A673 (cell line): ENCODE results near the gene HVCN1. TPM values are rescaled to one million over a fixed set of nuclear protein-coding genes. Genes with fewer than 3 reads are reported as not detected.
"Not testable (repeated sequence)": the region's sequence is repeated elsewhere in the genome, so short reads cannot be mapped to it uniquely, and the experiment has no call there.

Source experiments
- BruUV-seq: library from RNA; stranded (reverse); fragments of 400-500 nt; replicated peaks from 2 replicates; lab custom pipeline; 2021; lab: Mats Ljungman, UMichigan
- CTCF ChIA-PET: fragments of 300-600 bp; sonication (Branson Sonifier 250); formaldehyde crosslinking; loops from one replicate; lab custom pipeline; 2022; ENCODE audit warnings: antibody characterized with exemption; lab: Charles Lee
- POLR2A ChIA-PET: fragments of 300-600 bp; sonication (Branson Sonifier 250); formaldehyde crosslinking; loops from one replicate; lab custom pipeline; 2022; ENCODE audit warnings: antibody characterized with exemption; ENCODE audit not compliant: low non-redundant PET; lab: Charles Lee
- DNase-seq: peaks from one replicate; pipeline ENCODE4 v3.0.0-alpha.2; 2015; ENCODE audit warnings: low spot score
- H3K27ac ChIP-seq: fragments of 200-600 bp; sonication (generic); 2 replicates; pipeline ENCODE4 v1.5.1; 2016; ENCODE audit warnings: mixed run types, low read depth, mild to moderate bottlenecking, mixed read lengths, antibody characterized with exemption, low read length; ENCODE audit not compliant: poor library complexity, severe bottlenecking
- H3K27me3 ChIP-seq: fragments of 200-600 bp; sonication (generic); replicated peaks from 2 replicates; pipeline ENCODE4 v1.6.1; 2017; ENCODE audit warnings: mixed run types, low read depth, mild to moderate bottlenecking, mixed read lengths, antibody characterized with exemption, low read length; ENCODE audit not compliant: insufficient read depth, poor library complexity
- H3K36me3 ChIP-seq: fragments of 200-600 bp; sonication (generic); 2 replicates; pipeline ENCODE4 v1.6.1; 2016; ENCODE audit warnings: mixed run types, mild to moderate bottlenecking, mixed read lengths, antibody characterized with exemption, low read length; ENCODE audit not compliant: insufficient read depth, poor library complexity, severe bottlenecking
- H3K4me1 ChIP-seq: fragments of 200-600 bp; sonication (generic); 2 replicates; pipeline ENCODE4 v1.6.1; 2017; ENCODE audit warnings: mixed run types, mild to moderate bottlenecking, mixed read lengths, antibody characterized with exemption, low read length; ENCODE audit not compliant: insufficient read depth, poor library complexity, severe bottlenecking
- H3K4me3 ChIP-seq: fragments of 200-600 bp; sonication (generic); 2 replicates; pipeline ENCODE4 v1.5.1; 2016; ENCODE audit warnings: low read depth, mixed run types, mild to moderate bottlenecking, mixed read lengths, low read length; ENCODE audit not compliant: poor library complexity, severe bottlenecking
- H3K9me3 ChIP-seq: fragments of 200-600 bp; sonication (generic); 2 replicates; pipeline ENCODE4 v1.6.1; 2016; ENCODE audit warnings: mixed run types, low read depth, mild to moderate bottlenecking, mixed read lengths, antibody characterized with exemption, low read length; ENCODE audit not compliant: poor library complexity, severe bottlenecking
- EZH2 ChIP-seq: fragments of 200-600 bp; sonication (generic); IDR thresholded peaks from 2 replicates; pipeline ENCODE4 v1.6.1; 2017; ENCODE audit warnings: borderline replicate concordance, low read depth, mild to moderate bottlenecking, mixed read lengths, antibody characterized with exemption, low read length; ENCODE audit not compliant: poor library complexity, severe bottlenecking
- intact Hi-C: fragments of 100-400 bp; cut with micrococcal nuclease; formaldehyde crosslinking; loops from one replicate; pipeline ENCODE4 v1.10.0; 2022; ENCODE audit not compliant: unreplicated experiment
- total RNA-seq: library from RNA; stranded (reverse); gene quantifications from 2 replicates; pipeline ENCODE4 v1.2.3, GENCODE V29; 2021
- TF ChIP-seq, protein P1 (sequence below): fragments of 300-800, 200-600 bp; sonication (generic); conservative IDR thresholded peaks from 2 replicates; pipeline ENCODE4 v1.5.1; 2017; ENCODE audit warnings: low read depth, mild to moderate bottlenecking, antibody characterized with exemption, low read length, moderate library complexity, mixed read lengths

Gene HVCN1
- total RNA-seq, 1 experiment from 2014 or later = 1.1 TPM

DNA sequence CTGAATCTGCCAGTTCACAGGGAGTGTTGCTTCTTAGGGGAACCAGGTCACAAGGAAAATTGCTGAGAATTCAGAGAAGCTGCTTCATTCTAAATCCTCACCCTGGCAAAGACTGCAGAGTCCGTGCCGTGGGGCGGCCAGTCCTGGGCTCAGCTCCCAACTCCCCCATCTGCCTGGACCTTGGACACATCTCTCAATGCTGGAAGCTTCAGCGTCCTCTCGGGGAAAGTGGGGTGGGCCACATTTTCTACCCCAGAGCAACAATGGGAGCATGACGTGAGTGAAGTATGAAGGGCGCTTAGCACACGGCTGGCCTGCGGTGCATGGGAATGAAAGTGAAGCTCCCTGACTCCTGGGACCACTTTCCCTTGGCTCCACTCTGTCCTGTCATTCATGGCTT is 31.2 kb downstream of the HVCN1 start:
- no peaks in the 10 kb centered on the region for H3K36me3 ChIP-seq
- intact Hi-C loops = no loop called here
- H3K27ac ChIP-seq = no peak overlapping the region
- no TSS peak for BruUV-seq
- no peak overlapping the region for H3K4me3 ChIP-seq
- no peaks in the 10 kb centered on the region for H3K4me1 ChIP-seq
- ChIA-PET POLR2A (no interaction called here), CTCF (no interaction called here)
- H3K27me3 ChIP-seq = no peaks in the 10 kb centered on the region
- TF ChIP-seq, protein P1, sequence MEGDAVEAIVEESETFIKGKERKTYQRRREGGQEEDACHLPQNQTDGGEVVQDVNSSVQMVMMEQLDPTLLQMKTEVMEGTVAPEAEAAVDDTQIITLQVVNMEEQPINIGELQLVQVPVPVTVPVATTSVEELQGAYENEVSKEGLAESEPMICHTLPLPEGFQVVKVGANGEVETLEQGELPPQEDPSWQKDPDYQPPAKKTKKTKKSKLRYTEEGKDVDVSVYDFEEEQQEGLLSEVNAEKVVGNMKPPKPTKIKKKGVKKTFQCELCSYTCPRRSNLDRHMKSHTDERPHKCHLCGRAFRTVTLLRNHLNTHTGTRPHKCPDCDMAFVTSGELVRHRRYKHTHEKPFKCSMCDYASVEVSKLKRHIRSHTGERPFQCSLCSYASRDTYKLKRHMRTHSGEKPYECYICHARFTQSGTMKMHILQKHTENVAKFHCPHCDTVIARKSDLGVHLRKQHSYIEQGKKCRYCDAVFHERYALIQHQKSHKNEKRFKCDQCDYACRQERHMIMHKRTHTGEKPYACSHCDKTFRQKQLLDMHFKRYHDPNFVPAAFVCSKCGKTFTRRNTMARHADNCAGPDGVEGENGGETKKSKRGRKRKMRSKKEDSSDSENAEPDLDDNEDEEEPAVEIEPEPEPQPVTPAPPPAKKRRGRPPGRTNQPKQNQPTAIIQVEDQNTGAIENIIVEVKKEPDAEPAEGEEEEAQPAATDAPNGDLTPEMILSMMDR = no peak
- TF ChIP-seq EZH2 = no peak
- no peaks in the 10 kb centered on the region for H3K9me3 ChIP-seq
- DNase-seq = no peak

DNA sequence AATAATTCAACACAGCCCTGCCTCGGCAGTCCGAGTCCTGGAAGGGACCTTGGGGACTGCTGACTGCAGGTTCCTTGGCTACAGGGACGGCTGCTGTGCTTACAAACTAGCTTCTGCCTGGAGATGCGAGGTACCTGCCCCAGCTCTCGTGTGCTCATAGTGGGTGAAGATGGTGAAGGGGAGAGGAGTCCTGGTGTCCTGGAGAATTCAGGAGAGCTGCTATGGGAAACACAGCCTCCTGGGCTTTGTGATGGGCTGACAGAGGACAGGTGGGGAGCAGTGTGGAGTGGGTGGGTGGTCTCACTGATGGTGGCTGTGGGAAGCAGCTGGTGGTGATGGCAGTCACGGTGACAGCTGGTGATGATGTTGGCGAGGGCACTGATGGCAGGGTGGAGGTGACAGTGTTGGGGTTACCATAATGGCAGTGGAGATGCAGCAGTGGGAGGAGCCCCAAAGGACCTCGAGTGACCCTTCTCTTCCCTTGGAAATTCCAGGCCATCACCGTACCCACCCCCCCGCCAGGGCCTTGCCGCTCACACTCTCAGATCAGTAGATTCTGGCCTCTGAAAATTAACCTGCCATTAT is 32.8 kb downstream of the HVCN1 start:
- POLR2A ChIA-PET = no interaction called here
- intact Hi-C loops = no loop called here
- H3K36me3 ChIP-seq = no peaks in the 10 kb centered on the region
- DNase-seq = no peak
- TF ChIP-seq, protein P1 = no peak
- TF ChIP-seq EZH2 = no peak
- no peak overlapping the region for H3K4me3 ChIP-seq
- BruUV-seq = no TSS peak
- CTCF ChIA-PET = interaction anchor here (0.6 kb wide), 1 partner anchor 14 kb away, joined by 3 read pairs; no protein-coding TSS in a partner anchor
- no peaks in the 10 kb centered on the region for H3K4me1 ChIP-seq
- H3K9me3 ChIP-seq = no peaks in the 10 kb centered on the region
- no peak overlapping the region for H3K27ac ChIP-seq
- no peaks in the 10 kb centered on the region for H3K27me3 ChIP-seq

DNA sequence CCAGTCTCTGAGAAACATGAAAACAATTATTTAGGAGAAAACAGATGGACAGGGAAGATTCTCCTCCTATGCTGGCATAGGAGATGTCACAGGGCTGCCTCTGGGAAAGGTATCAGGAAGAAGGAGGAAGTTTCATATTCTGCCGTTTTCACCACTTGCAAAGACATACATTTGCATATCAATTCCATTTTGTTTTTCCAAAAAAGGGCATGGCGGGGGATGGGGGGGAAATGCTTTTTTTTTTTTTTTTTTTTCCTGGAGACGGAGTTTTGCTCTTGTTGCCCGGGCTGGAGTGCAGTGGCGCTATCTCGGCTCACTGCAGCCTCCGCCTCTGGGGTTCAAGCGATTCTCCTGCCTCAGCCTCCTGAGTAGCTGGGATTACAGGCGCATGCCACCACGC is 34.7 kb downstream of the HVCN1 start:
- POLR2A ChIA-PET, H3K4me1 ChIP-seq, H3K27ac ChIP-seq, BruUV-seq, H3K27me3 ChIP-seq, H3K36me3 ChIP-seq, H3K4me3 ChIP-seq, DNase-seq, H3K9me3 ChIP-seq, intact Hi-C loops: not testable (repeated sequence)
- CTCF ChIA-PET = interaction anchor here (0.6 kb wide), 1 partner anchor 158 kb away, joined by 10 read pairs; no protein-coding TSS in a partner anchor

DNA sequence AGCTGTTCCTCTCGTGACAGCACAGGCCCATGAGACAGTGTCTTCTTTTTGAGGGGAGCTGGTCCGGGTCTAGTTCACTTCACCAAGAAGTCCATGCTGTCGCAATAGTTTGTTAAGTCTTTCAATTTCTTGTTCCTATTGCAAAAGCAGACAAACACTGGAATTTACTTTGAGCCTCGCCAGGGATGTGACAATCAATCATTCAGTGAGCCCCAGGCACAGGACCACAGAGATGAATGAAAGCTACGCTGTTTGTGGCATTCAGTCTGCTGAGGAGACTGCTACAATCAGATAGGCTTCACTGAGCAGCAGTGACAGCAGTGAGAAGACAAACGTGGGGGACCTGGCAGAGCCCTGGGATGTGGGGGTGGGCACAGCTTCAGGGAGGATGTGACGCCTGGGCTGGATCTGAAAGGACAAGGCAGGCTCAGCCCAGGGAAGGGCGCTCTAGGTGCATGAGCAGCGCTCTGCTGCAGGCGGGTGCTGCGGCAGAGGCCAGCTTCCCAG is 39.5 kb downstream of the HVCN1 start:
- BruUV-seq = no TSS peak
- H3K4me3 ChIP-seq = no peak overlapping the region
- no peak overlapping the region for H3K27ac ChIP-seq
- ChIA-PET CTCF (no interaction called here), POLR2A (no interaction called here)
- no peak for TF ChIP-seq EZH2
- TF ChIP-seq, protein P1 = no peak
- H3K9me3 ChIP-seq = no peaks in the 10 kb centered on the region
- intact Hi-C loops = no loop called here
- no peaks in the 10 kb centered on the region for H3K27me3 ChIP-seq
- no peaks in the 10 kb centered on the region for H3K36me3 ChIP-seq
- H3K4me1 ChIP-seq = peaks cover 14% of the 10 kb centered on the region
- no peak for DNase-seq
